MCF 10A (cell line): ENCODE measurements around the gene ASIC3. TPM values are rescaled to one million over a fixed set of nuclear protein-coding genes. Genes with fewer than 3 reads are reported as not detected.
"Not testable (repeated sequence)": the region's sequence is repeated elsewhere in the genome, so short reads cannot be mapped to it uniquely, and the experiment has no call there.

Experiments used
- BruUV-seq: library from RNA; stranded (reverse); fragments of 400-500 nt; replicated peaks from 2 replicates; lab custom pipeline; 2021; lab: Mats Ljungman, UMichigan
- CTCF ChIA-PET: fragments of 300-600 bp; sonication (Branson Sonifier 250); formaldehyde crosslinking; extraction: SDS; loops from one replicate; lab custom pipeline; 2021; ENCODE audit warnings: antibody characterized with exemption, inconsistent platforms; lab: Yijun Ruan, JAX
- POLR2A ChIA-PET: fragments of 300-600, 350-650 bp; sonication (Branson Sonifier 250); formaldehyde crosslinking; extraction: SDS; loops from one replicate; lab custom pipeline; 2020; ENCODE audit warnings: antibody characterized with exemption, inconsistent platforms; lab: Yijun Ruan, JAX
- DNase-seq: peaks from one replicate; pipeline ENCODE4 v3.0.0-alpha.2; 2018; ENCODE audit not compliant: unreplicated experiment
- H3K27ac Mint-ChIP-seq: one replicate; pipeline ENCODE4 v1.8.0; 2022; ENCODE audit warnings: mild to moderate bottlenecking, low read depth, mixed read lengths; ENCODE audit not compliant: unreplicated experiment
- H3K27me3 Mint-ChIP-seq: one replicate; pipeline ENCODE4 v1.8.0; 2022; ENCODE audit warnings: mixed read lengths; ENCODE audit not compliant: insufficient read depth, unreplicated experiment
- H3K36me3 Mint-ChIP-seq: one replicate; pipeline ENCODE4 v1.8.0; 2022; ENCODE audit warnings: mild to moderate bottlenecking, moderate library complexity, mixed read lengths; ENCODE audit not compliant: insufficient read depth, unreplicated experiment
- H3K4me1 Mint-ChIP-seq: one replicate; pipeline ENCODE4 v1.8.0; 2022; ENCODE audit warnings: mixed read lengths; ENCODE audit not compliant: insufficient read depth, unreplicated experiment
- H3K4me3 Mint-ChIP-seq: one replicate; pipeline ENCODE4 v1.8.0; 2022; ENCODE audit warnings: mild to moderate bottlenecking, moderate library complexity, mixed read lengths; ENCODE audit not compliant: unreplicated experiment
- H3K9me3 Mint-ChIP-seq: one replicate; pipeline ENCODE4 v1.8.0; 2022; ENCODE audit warnings: mixed read lengths; ENCODE audit not compliant: unreplicated experiment
- CTCF ChIP-seq: fragments of 200-600 bp; IDR thresholded peaks from one replicate; pipeline ENCODE4 v1.8.0; 2022; ENCODE audit warnings: antibody characterized with exemption, mild to moderate bottlenecking; ENCODE audit not compliant: unreplicated experiment
- intact Hi-C: fragments of 100-400 bp; cut with micrococcal nuclease; formaldehyde crosslinking; loops from 2 replicates; pipeline ENCODE4 v1.14.1; 2022
- total RNA-seq: library from RNA; stranded (reverse); gene quantifications from 2 replicates; pipeline ENCODE4 v1.2.3, GENCODE V29; 2022

The ASIC3 gene
- total RNA-seq, 1 experiment from 2014 or later, result 3.9 TPM

DNA sequence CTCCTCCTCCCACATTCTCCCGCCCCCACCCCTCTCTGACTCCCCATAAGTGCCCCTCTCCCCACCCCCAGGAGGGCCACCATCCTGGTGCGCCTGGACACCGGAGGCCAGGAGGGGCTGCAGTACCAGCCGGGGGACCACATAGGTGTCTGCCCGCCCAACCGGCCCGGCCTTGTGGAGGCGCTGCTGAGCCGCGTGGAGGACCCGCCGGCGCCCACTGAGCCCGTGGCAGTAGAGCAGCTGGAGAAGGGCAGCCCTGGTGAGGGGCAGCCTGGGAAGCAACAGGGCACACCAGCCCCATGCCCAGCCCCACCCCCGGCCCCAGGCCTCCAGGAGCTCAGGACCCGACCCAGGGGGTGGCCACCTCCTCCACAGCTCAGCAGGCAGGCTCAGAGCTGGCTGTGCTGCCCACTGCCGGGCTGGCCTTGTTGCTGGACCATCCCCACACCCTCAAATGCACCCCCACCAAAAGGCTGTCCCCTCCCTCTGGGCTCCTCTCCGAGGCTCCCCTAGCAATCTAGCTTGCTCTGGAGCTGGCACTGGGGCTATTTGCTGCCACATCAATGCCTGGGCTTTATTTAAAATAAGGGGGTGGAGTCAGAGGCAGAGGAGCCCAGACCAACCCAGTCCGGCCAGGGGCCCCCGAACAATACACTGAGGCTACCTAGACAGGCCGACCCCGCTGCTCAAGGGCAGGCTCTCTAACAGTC lies 38.8 kb upstream of the ASIC3 start:
- POLR2A ChIA-PET, result no interaction called here
- no peak overlapping the region for H3K4me3 Mint-ChIP-seq

DNA sequence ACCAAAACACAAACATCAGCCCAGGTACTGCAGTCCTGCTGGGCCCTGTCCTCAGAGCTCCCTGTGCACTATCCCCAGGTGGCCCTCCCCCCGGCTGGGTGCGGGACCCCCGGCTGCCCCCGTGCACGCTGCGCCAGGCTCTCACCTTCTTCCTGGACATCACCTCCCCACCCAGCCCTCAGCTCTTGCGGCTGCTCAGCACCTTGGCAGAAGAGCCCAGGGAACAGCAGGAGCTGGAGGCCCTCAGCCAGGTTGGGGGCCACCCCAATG lies 38.4 kb upstream of the ASIC3 start:
- CTCF ChIA-PET, result interaction anchor here (0.5 to 2.1 kb wide), 5 partner anchors 9 to 101 kb away, joined by 3 to 13 read pairs (median 3); no protein-coding TSS in a partner anchor

More for the DNA sequence above, 38.8 kb upstream of the ASIC3 start:
- Mint-ChIP-seq H3K4me1 (peaks cover 22% of the 10 kb centered on the region), H3K27ac (no peak overlapping the region), H3K36me3 (no peaks in the 10 kb centered on the region), H3K9me3 (no peaks in the 10 kb centered on the region), H3K27me3 (peaks cover 5% of the 10 kb centered on the region)
- no peak for TF ChIP-seq CTCF
- DNase-seq, result no peak
- intact Hi-C loops, result no loop called here
- BruUV-seq, result no TSS peak
- CTCF ChIA-PET, result interaction anchor here (0.5 to 2.3 kb wide), 8 partner anchors 9 to 101 kb away, joined by 3 to 13 read pairs (median 4); no protein-coding TSS in a partner anchor

DNA sequence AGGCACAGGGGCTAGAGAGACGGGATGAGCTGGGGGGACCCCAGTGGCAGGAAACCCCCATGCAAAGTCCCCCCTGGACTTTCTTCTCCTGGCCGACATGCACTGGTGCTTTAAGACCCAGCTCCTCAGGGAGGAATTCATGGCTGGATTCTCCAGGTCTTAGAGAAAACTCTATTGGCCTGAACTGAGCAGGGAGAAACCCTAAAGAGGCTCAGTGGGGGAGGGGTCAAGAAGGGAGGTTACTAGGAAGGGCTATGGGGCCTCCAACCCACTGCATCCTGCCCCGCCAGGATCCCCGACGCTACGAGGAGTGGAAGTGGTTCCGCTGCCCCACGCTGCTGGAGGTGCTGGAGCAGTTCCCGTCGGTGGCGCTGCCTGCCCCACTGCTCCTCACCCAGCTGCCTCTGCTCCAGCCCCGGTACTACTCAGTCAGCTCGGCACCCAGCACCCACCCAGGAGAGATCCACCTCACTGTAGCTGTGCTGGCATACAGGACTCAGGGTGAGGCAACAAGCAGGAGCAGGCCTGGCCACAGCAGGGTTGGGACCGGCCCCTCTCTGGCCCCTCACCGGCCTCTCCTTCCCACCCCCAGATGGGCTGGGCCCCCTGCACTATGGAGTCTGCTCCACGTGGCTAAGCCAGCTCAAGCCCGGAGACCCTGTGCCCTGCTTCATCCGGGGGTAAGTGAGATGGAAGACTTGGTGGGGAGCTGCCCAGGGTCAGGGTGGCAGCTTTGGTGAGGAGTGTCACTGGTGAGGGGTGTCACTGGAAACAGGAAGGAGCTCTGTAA lies 37.8 kb upstream of the ASIC3 start:
- ChIA-PET POLR2A (no interaction called here), CTCF (interaction anchor here (0.5 to 2.1 kb wide), 12 partner anchors 8 to 132 kb away, joined by 3 to 13 read pairs (median 3); no protein-coding TSS in a partner anchor)
- intact Hi-C loops, result no loop called here
- TF ChIP-seq CTCF, result no peak
- Mint-ChIP-seq H3K36me3 (no peaks in the 10 kb centered on the region), H3K4me3 (no peak overlapping the region), H3K9me3 (no peaks in the 10 kb centered on the region), H3K27me3 (no peaks in the 10 kb centered on the region), H3K4me1 (peaks cover 30% of the 10 kb centered on the region), H3K27ac (peak overlapping the region; percentile 39)
- no TSS peak for BruUV-seq
- DNase-seq, result no peak

More for the DNA sequence above, 38.4 kb upstream of the ASIC3 start:
- peaks cover 24% of the 10 kb centered on the region for H3K4me1 Mint-ChIP-seq
- TF ChIP-seq CTCF, result no peak
- intact Hi-C loops, result no loop called here
- H3K4me3 Mint-ChIP-seq, result no peak overlapping the region
- no peaks in the 10 kb centered on the region for H3K9me3 Mint-ChIP-seq
- BruUV-seq, result no TSS peak
- no peak overlapping the region for H3K27ac Mint-ChIP-seq
- H3K36me3 Mint-ChIP-seq, result no peaks in the 10 kb centered on the region
- no peak for DNase-seq
- peaks cover under 1% of the 10 kb centered on the region for H3K27me3 Mint-ChIP-seq
- POLR2A ChIA-PET, result no interaction called here

- CTCF ChIA-PET, result interaction anchor here (0.5 to 1.6 kb wide), 9 partner anchors 10 to 1939 kb away, joined by 3 to 9 read pairs (median 3); no protein-coding TSS in a partner anchor
- Mint-ChIP-seq H3K4me3 (no peak overlapping the region), H3K36me3 (no peaks in the 10 kb centered on the region), H3K4me1 (peaks cover 32% of the 10 kb centered on the region), H3K27me3 (no peaks in the 10 kb centered on the region), H3K27ac (peak overlapping the region; percentile 39), H3K9me3 (no peaks in the 10 kb centered on the region)
- BruUV-seq, result no TSS peak
- intact Hi-C loops, result no loop called here
- POLR2A ChIA-PET, result no interaction called here
- DNase-seq, result no peak
- no peak for TF ChIP-seq CTCF
Measured at GRCh38 chr7:151011097-151011409, 37.3 kb upstream of the ASIC3 start.

GRCh38 chr7:151011616-151012015 lies 36.7 kb upstream of the ASIC3 start:
- H3K27me3 Mint-ChIP-seq, H3K4me3 Mint-ChIP-seq, DNase-seq, H3K36me3 Mint-ChIP-seq, H3K9me3 Mint-ChIP-seq, BruUV-seq, H3K27ac Mint-ChIP-seq, intact Hi-C loops: not testable (repeated sequence)
- ChIA-PET POLR2A (interaction anchor here (0.7 kb wide), 1 partner anchor 928 kb away, joined by 3 read pairs; no protein-coding TSS in a partner anchor), CTCF (interaction anchor here (0.5 to 1.6 kb wide), 9 partner anchors 9 to 1940 kb away, joined by 3 to 9 read pairs (median 4); no protein-coding TSS in a partner anchor)
- peaks cover 32% of the 10 kb centered on the region for H3K4me1 Mint-ChIP-seq
